Measurements from ENCODE around the gene SIRPB2.
A peak's percentile ranks its signal among the peaks of the same experiment; 100 is the strongest.

SIRPB2 gene

DNA sequence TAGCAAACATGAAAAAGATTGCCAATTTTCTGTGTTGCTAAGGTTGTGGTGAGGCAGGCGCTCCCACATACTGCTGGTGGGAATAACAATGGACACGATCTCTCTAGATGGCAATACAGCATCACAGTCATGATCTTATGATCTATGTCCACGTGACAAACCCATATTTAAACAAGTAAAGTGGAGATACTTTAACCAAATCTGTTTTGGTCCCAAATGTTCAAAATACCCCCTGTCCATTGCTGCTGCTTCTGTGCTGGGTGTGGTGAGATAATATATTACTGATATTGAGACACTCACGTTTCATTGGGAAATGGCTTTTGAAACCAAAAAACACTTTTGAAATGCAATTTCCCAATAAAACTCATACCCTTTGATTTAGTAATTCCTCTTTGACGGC, 43.3 kb upstream of the SIRPB2 start:
- H3K4me3 ChIP-seq (ENCODE audit: low read depth, low read length) = no peak overlapping the region
- no peak for DNase-seq (ENCODE audit: low read depth)
- no peak for TF ChIP-seq CTCF (conservative IDR thresholded peaks at IDR 0.05; ENCODE audit: low read depth, low read length)

DNA sequence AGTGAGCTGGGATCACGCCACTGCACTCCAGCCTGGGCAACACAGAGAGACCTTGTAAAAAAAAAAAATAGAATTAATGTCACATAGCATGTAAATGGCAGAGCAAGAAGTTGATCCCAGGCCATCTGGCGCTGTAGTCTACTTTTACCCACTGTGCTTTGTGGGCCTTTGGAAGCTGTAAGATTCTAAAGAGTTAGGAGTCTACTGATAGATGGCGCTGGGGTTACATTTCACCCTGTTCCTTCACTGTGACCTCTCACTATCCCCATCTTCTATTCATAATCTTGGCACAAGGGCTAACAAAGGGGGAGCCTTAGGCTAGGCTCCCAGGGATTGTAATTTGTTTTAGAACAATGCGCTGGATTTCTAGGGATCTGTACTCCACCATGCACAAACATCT, 41.8 kb upstream of the SIRPB2 start:
- TF ChIP-seq CTCF (conservative IDR thresholded peaks at IDR 0.05; ENCODE audit: low read depth, low read length) = no peak
- H3K4me3 ChIP-seq (ENCODE audit: low read depth, low read length) = no peak overlapping the region
- DNase-seq (ENCODE audit: low read depth) = no peak

- TF ChIP-seq CTCF (conservative IDR thresholded peaks at IDR 0.05; ENCODE audit: low read depth, low read length) = no peak
- peak; percentile 17 for DNase-seq (ENCODE audit: low read depth)
Observed at GRCh38 chr20:1528811-1529210, 37.6 kb upstream of the SIRPB2 start.

DNA sequence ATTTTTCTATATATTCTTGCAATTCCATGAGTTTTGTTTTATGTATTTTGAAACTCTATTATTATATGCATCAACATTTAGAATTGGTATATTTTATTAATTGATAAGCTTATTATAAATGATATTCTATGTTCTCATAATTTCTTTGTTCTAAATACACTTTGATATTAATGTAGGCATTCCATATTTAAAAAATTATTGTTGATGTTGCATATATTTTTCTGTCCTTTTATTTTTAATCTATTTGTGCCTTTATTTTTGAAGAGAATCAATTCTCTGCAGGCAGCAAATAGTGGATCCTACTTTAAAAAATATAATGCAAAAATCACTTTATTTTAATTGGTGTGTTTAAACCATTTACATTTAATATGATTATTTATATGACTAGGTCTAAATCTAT, 36.7 kb upstream of the SIRPB2 start:
- H3K4me3 ChIP-seq (ENCODE audit: low read depth, low read length) = no peak overlapping the region
- no peak for TF ChIP-seq CTCF (conservative IDR thresholded peaks at IDR 0.05; ENCODE audit: low read depth, low read length)
- DNase-seq (ENCODE audit: low read depth) = no peak

More at GRCh38 chr20:1528811-1529210, 37.6 kb upstream of the SIRPB2 start:
- H3K4me3 ChIP-seq (ENCODE audit: low read depth, low read length) = no peak overlapping the region

DNA sequence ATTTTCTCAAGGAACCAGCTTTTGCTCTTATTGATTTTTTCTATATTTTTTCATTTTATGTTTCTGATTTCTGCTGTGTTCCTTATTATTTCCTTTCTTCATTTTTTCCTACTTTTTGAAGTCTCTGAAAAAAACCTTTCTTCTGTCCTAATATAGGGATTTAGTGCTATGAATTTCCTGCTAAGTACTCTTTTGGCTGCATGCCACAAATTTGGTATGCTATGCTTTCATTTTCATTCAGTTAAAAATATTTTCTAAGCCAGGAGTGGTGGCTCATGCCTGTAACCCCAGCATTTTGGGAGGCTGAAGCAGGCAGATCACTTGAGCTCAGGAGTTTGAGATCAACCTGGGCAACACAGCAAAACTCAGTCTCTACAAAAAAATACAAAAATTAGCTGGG, 35.7 kb upstream of the SIRPB2 start:
- DNase-seq (ENCODE audit: low read depth) = peak; percentile 59
- no peak for TF ChIP-seq CTCF (conservative IDR thresholded peaks at IDR 0.05; ENCODE audit: low read depth, low read length)
- H3K4me3 ChIP-seq (ENCODE audit: low read depth, low read length) = no peak overlapping the region

DNA sequence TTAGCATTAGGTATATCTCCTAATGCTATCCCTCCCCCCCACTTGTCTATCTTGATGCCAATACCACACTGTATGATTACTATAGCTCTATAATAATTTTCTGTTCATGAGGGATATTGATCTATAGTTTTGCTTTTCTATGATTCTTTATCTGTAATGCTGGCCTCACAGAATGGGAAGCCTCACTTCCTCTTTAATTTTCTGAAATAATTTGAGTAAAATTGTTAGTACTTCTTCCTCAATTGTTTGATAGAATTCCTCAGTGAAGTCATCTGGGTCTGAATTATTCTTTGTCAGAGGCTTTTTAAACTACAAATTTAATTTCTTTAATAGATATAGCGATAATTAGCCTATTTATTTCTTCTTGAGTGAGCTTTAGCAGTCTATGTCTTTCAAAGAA, 35.1 kb upstream of the SIRPB2 start:
- no peak overlapping the region for H3K4me3 ChIP-seq (ENCODE audit: low read depth, low read length)
- DNase-seq (ENCODE audit: low read depth) = no peak
- TF ChIP-seq CTCF (conservative IDR thresholded peaks at IDR 0.05; ENCODE audit: low read depth, low read length) = no peak

- no peak for DNase-seq (ENCODE audit: low read depth)
- no peak for TF ChIP-seq CTCF (conservative IDR thresholded peaks at IDR 0.05; ENCODE audit: low read depth, low read length)
- no peak overlapping the region for H3K4me3 ChIP-seq (ENCODE audit: low read depth, low read length)
Observed at GRCh38 chr20:1524004-1524403, 32.8 kb upstream of the SIRPB2 start.

Measured in choroid plexus epithelial cell (primary cell).